Epithelial cell of proximal tubule (primary cell): ENCODE data around the gene RAI14. TPM values are rescaled to one million over a fixed set of nuclear protein-coding genes. Genes with fewer than 3 reads are reported as not detected.

Source experiments
- DNase-seq: peaks from one replicate; pipeline ENCODE4 v3.0.0-alpha.2; 2011; ENCODE audit warnings: low read depth
- H3K4me3 ChIP-seq: 2 replicates; pipeline ENCODE4 v1.5.1; 2011; ENCODE audit warnings: low read depth, mild to moderate bottlenecking, low read length
- total RNA-seq: library from RNA; depleted of rRNA; stranded (reverse); fragments of >200 nt; gene quantifications from 2 replicates; pipeline ENCODE4 v1.2.3, GENCODE V29; 2015
- TF ChIP-seq, protein P1 (sequence below): conservative IDR thresholded peaks from 2 replicates; pipeline ENCODE4 v1.5.1; 2012; ENCODE audit warnings: low read depth, mild to moderate bottlenecking, low read length

The RAI14 gene
- total RNA-seq, 1 donor from 2014 or later, result 139 TPM

DNA sequence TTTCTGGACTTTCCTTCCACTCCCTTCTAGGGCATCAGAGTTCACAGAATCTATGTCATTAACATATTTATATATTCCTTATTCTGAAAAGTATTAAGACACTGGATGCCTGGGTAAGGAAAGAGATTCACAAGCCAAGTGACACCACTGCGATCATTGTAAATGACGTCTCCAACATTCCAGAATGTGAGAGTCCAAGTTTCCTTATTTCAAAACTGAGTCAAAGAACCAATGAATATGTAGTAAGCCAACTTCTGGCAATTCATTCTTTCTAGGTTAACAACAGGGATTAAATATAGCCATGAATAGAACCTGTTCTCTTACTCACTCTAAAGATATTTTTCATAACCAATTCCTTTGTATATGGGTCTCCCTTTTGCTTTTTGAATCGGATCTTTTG, 18.1 kb downstream of the RAI14 start:
- no peak overlapping the region for H3K4me3 ChIP-seq
- DNase-seq, result no peak
- TF ChIP-seq, protein P1, sequence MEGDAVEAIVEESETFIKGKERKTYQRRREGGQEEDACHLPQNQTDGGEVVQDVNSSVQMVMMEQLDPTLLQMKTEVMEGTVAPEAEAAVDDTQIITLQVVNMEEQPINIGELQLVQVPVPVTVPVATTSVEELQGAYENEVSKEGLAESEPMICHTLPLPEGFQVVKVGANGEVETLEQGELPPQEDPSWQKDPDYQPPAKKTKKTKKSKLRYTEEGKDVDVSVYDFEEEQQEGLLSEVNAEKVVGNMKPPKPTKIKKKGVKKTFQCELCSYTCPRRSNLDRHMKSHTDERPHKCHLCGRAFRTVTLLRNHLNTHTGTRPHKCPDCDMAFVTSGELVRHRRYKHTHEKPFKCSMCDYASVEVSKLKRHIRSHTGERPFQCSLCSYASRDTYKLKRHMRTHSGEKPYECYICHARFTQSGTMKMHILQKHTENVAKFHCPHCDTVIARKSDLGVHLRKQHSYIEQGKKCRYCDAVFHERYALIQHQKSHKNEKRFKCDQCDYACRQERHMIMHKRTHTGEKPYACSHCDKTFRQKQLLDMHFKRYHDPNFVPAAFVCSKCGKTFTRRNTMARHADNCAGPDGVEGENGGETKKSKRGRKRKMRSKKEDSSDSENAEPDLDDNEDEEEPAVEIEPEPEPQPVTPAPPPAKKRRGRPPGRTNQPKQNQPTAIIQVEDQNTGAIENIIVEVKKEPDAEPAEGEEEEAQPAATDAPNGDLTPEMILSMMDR, result no peak

DNA sequence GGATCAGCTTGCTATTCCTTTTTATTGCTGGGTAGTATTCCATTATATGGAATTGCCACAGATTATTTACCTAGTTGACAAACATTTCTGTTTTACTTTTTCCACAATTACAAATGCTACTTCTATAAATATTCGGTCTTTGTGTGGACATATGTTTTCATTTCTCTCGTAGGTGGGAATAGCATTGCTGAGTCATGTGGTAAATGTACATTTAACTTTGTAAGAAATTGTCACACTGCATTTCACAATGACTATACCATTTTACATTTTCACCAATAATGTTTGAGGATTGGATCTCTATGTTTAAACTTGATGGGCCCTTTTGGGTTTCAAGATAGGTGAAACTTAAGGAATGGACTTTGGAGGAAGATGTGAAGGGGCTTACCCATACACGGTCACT, 19.7 kb downstream of the RAI14 start:
- no peak overlapping the region for H3K4me3 ChIP-seq
- TF ChIP-seq, protein P1, result no peak

DNA sequence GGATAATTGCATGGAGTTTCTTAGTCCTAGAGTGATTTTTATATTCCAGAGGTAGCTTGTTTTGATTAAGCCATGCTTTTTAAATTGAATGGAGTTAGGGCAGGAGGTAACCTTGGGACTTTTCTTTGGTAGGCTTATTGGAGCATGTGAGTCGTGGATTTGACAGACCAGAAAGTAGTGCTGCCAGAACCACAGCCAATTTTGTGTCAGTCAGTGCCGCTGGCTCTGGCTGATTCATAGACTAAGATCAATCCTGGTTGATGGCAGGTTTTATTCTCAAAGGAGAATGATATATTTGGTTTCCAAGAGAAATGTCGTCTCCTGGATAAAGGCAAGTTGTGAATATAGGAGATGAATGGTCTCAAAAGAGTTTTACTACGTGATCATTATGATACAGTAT, 20.3 kb downstream of the RAI14 start:
- H3K4me3 ChIP-seq, result no peak overlapping the region
- DNase-seq, result no peak
- TF ChIP-seq, protein P1, result no peak

More for the DNA sequence above, 19.7 kb downstream of the RAI14 start:
- DNase-seq, result no peak

DNA sequence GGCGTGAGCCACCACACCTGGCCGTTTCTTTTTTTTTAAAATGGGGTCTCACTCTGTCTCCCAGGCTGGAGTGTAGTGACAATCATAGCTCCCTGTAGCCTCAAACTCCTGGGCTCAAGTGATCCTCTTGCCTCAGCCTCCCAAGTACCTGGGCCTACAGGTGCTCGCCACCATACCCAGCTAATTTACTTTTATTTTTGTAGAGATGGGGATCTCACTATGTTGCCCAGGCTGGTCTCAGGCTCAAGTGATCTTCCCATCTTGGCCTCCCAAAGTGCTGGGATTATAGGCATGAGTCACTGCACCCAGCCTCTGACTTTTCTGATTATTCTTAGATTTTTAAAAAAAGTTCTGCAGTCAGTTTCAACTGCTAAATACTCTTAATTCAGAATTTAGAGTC, 21.3 kb downstream of the RAI14 start:
- no peak for DNase-seq
- no peak overlapping the region for H3K4me3 ChIP-seq
- TF ChIP-seq, protein P1, result no peak

DNA sequence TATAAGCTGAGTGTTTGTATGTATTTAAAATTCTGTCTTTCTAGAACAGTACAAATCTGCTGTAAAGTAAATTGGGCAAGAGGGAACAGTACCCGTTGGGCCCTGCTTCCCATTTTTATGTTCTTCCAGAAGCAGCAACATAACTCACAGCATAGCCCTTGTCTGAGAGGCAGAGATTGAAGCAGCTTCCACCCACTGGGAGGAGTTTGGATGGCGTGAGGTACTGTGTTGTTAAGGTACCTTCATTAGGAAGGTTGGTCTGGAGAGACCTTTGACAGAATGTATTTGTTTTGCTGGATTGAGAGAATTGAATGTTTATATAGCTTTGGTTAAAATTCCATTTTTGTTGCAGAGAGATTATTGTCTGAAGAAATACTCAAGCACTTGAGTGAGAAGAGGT, 24.8 kb downstream of the RAI14 start:
- no peak overlapping the region for H3K4me3 ChIP-seq
- TF ChIP-seq, protein P1, result no peak
- no peak for DNase-seq

DNA sequence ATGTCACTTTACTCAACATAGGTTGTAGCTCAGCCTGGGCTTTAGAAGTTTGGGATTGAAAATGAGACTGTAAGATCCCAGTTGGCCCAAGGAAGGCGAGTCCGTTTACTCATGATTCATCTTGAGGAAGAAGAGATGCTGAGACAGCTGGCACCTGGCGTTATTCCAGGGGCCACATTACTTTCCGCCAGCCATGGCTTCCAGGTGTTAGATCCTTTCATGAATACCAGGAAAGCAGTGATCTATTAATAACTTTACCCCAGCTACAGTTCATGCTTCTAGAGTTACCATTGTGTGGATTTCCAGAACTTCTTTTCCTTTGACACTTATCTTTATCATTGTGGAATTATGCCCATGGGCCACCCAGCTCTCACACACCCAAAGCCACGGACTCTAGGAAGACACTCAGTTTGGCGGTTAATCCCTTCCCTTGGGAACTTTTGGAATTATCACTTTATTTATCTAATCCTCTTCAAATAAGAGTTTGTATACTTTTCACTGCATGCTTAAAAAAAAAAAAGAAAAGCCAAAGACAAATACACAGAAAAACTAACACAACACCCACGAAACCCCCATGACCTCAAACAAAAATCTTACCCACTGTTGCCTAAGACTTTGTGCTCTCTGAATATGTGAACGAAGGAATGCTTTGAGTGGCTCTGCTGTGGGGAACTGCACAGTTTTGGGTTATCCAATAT, 26.9 kb downstream of the RAI14 start:
- H3K4me3 ChIP-seq, result no peak overlapping the region
- TF ChIP-seq, protein P1, result no peak
- DNase-seq, result peak; percentile 90
